SKM-1 (cell line): ENCODE results near the gene CCN2.
"Not testable (repeated sequence)": the region's sequence is repeated elsewhere in the genome, so short reads cannot be mapped to it uniquely, and the experiment has no call there.

Source experiments
- DNase-seq: peaks from one replicate; lab custom pipeline; 2025; ENCODE audit not compliant: unreplicated experiment; lab: John Stamatoyannopoulos, UW

The CCN2 gene

GRCh38 chr6:131946404-131946991 is 4.7 kb downstream of the CCN2 start:
- no peak for DNase-seq

- no peak for DNase-seq
These were observed 5.2 kb downstream of the CCN2 start for GRCh38 chr6:131945971-131946370.

GRCh38 chr6:131937703-131938631 is 13.2 kb downstream of the CCN2 start:
- no peak for DNase-seq

GRCh38 chr6:131937226-131937625 is 13.9 kb downstream of the CCN2 start:
- no peak for DNase-seq

GRCh38 chr6:131936156-131936555 is 15.0 kb downstream of the CCN2 start:
- DNase-seq: peak; percentile 12

GRCh38 chr6:131931063-131931750 is 20.0 kb downstream of the CCN2 start:
- DNase-seq: no peak

GRCh38 chr6:131929976-131930375 is 21.2 kb downstream of the CCN2 start:
- DNase-seq: no peak

- DNase-seq: no peak
These were observed 21.9 kb downstream of the CCN2 start for GRCh38 chr6:131929264-131929663.

- no peak for DNase-seq
These were observed 26.2 kb downstream of the CCN2 start for GRCh38 chr6:131924881-131925474.

GRCh38 chr6:131923356-131923755 is 27.8 kb downstream of the CCN2 start:
- peak; percentile 42 for DNase-seq

GRCh38 chr6:131920656-131921055 is 30.5 kb downstream of the CCN2 start:
- no peak for DNase-seq

- DNase-seq: no peak
These were observed 32.4 kb downstream of the CCN2 start for GRCh38 chr6:131918650-131919355.

GRCh38 chr6:131917763-131918649 is 33.2 kb downstream of the CCN2 start:
- DNase-seq: no peak

- DNase-seq: no peak
These were observed 33.9 kb downstream of the CCN2 start for GRCh38 chr6:131917318-131917717.

- DNase-seq: no peak
These were observed 34.3 kb downstream of the CCN2 start for GRCh38 chr6:131916847-131917246.

- DNase-seq: not testable (repeated sequence)
These were observed 34.9 kb downstream of the CCN2 start for GRCh38 chr6:131916091-131916796.

GRCh38 chr6:131914967-131915751 is 36.0 kb downstream of the CCN2 start:
- peak; percentile 40 for DNase-seq

GRCh38 chr6:131914234-131914633 is 36.9 kb downstream of the CCN2 start:
- DNase-seq: no peak
